HG03064 (cell line): ENCODE data around the gene SOST.

Experiments used
- ATAC-seq: cut with Tn5 transposase; IDR thresholded peaks from one replicate; pipeline ENCODE4 v1.9.1; 2021; ENCODE audit warnings: low read depth; ENCODE audit not compliant: unreplicated experiment

SOST gene

GRCh38 chr17:43745541-43745940 lies 13.1 kb downstream of the SOST start:
- no peak for ATAC-seq

- no peak for ATAC-seq
Observed at GRCh38 chr17:43741636-43742035, 17.0 kb downstream of the SOST start.

- no peak for ATAC-seq
Observed at GRCh38 chr17:43740541-43740940, 18.1 kb downstream of the SOST start.

- ATAC-seq = no peak
Observed at GRCh38 chr17:43737722-43738121, 20.9 kb downstream of the SOST start.

- no peak for ATAC-seq
Observed at GRCh38 chr17:43736389-43736788, 22.2 kb downstream of the SOST start.

- ATAC-seq = no peak
Observed at GRCh38 chr17:43734376-43734775, 24.2 kb downstream of the SOST start.

- no peak for ATAC-seq
Observed at GRCh38 chr17:43733956-43734355, 24.6 kb downstream of the SOST start.

DNA sequence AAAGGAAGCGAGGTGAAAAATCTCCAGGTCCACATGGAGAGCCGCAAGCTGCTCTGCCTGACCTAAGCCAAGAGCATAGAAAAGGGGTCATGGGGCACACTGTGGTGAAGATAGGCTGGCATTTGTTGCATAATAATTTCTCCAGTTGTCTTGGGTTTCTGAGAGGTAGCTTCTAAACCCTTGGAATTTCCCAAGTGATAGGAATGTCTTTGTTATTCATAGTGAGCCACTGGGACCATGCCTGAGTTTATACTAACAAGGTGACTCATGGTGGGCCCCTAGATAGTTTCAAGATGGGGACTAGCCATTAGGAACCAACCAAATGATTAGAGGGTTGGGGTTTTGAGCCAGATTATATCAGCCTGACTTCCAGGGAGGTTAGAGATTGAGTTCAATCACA lies 25.6 kb downstream of the SOST start:
- ATAC-seq = no peak

GRCh38 chr17:43728081-43728480 lies 30.5 kb downstream of the SOST start:
- no peak for ATAC-seq

DNA sequence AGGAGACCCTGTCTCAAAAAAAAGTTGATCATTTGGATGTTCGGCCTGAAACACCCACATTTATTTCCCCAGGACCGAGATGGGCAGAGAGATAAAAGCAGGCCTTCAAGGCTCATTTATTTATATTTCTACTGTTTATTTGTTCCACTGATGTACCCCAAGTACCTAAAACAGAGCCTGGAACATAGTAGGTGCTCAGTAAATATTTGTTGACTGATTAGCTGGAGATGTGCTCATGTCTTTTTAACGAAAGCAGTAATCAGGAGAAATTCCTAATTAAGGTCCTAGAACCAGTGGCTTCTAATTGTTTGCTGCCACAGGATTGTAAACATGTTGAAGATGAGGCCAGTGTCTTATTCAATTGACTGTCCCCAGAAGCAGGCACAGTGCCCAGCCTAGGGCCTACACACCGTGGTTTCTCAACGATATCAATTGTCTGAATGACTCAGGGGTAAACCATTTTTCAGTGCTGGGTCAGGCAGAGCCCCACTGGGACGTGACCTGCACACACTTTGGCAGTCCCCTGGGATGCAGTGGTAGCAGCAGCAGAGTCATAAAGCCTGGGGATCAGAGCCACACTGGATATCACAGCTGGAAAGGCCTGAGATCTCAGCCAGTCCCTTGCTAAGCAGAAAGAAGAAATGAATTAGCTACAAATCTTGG lies 34.8 kb downstream of the SOST start:
- ATAC-seq = no peak

- no peak for ATAC-seq
Observed at GRCh38 chr17:43722870-43723665, 35.5 kb downstream of the SOST start.

DNA sequence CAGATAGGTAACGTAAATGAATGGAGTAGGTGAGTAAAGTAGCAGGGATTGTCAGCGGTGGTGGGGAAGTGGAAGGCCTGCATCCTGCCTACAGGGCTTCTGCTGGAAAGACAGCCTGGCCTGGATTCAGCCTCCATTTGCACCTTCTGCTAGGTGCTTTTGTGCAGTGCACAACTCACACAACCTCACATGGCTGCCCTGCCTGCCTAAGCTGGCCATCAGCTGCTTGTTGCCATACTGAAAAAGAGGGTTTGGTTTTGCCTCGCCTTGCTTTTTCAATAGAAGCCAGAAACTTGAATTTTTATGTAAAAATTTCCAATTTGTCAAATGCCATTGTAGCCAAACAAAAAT lies 36.3 kb downstream of the SOST start:
- no peak for ATAC-seq

DNA sequence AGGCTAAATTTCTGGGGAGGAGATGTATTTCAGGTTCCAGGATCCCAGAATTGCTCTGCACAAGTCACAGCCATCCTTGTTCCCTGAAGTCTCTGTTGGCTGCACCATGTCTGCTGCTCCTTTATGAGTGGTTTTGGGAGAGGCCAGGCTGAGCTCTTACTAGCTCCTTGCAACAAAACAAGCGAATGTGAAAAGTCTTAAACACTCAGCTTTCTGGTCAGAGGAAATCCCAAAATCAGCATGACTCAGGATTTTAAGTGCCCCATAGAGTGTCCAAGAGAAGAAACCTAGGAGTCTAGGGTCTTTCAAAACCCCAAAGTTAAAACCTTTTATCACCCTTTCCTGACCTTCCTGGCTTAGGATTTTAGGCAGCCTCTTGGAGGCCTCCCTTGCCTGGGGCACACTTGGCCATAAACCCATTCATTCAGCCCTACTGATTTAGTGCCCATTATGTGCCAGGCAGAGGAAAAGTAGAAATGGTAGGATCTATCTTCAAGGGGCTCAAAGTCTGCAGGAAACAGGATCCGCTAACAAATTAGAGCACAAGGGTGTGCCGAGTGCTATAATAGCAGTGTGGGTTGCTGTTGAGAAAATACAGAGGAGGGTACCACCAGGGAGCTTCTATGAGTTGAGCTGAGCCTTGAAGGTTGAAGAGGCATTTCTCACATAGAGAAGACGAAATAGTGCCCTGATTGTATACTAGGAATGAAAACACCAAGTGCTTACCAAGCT lies 36.9 kb downstream of the SOST start:
- no peak for ATAC-seq

- ATAC-seq = no peak
Observed at GRCh38 chr17:43720311-43721060, 38.1 kb downstream of the SOST start.

DNA sequence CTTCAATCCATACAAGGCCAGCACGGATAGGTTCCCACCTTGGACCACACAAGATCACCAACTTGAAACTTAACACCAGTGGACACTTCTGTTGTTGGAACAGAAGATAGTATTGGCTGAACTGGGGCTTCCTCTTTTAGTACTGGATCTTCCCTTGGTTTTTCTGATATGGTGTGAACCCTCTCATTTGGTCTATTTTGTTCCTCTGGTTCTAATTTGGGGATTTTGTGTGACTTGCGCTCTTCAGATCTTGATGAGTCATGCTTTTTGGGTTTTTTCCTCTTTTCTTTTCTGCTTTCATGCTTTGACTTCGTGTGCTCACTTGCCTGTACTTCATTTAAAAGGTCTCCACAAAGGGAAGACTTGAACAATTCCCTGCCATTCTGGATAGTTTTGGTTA lies 39.0 kb downstream of the SOST start:
- no peak for ATAC-seq

- ATAC-seq = no peak
Observed at GRCh38 chr17:43718544-43718943, 40.0 kb downstream of the SOST start.

GRCh38 chr17:43717913-43718312 lies 40.7 kb downstream of the SOST start:
- no peak for ATAC-seq

DNA sequence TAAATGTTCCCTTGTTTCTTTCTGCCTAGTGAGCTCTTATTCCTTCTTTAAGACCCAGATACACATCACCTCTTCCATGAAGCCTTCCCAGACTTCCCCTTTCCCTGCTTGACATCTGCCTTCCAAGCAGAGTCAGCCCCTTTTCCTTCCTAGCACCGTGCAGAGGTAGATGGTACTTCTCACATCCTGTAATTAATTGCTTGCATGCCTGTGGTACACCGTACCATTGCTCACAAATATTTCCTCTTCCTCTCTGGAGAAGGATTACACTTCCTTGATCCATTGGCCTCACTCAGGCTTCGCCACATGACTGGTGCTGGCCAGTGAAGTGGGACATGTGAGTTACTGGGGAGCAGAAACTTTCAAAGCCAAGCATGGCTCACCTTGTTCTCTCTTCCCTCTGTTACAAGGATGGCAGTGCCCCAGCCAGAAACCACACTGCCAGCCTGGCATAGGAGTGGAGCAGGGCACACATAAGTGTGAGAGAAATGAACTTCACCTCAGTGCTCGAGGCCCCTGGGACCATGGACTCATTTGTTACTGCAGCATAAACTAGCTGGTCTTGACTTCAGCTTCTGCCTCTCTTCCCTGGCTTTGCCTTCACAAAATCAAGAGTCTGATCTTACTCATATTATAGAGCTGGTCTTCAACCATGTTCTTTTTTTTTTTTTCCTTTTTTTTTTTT lies 44.0 kb downstream of the SOST start:
- ATAC-seq = no peak

DNA sequence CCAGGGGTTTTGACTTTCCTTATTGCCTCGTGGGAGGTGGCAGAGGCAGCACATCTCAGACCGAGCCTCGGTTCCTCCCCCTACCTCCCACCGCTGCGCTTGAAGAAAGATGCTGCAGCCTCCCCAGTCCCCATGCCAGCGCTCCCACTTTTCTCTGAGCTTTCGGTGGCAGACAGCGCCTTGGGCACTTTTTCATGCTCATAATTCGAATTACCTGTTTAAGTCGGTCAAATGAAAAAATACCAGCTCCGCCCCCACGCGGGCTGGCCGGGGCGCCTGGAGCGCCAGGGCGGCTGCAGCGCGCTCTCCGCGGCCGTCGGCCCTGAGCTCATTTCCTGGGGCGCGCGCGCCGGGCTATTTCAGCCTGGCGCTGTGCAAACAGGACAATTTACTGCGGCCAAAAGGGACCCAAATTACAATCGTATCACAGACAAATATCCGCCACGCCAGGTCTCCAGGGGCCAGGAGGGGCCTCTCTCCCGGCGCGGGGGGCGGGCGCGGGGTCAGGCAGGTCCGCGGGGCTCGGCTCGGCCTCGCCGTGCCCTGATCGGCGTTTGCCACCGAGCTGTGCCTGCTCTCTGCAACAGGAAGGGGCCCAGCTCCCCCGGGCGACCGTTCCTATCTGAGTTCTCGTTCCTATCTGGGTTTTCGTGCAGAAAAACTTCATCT lies 45.0 kb downstream of the SOST start:
- ATAC-seq = no peak

- no peak for ATAC-seq
Observed at GRCh38 chr17:43712397-43712796, 46.2 kb downstream of the SOST start.
